GM13977 (cell line): Measurements from ENCODE around the gene JOSD2.

Source experiments
- DNase-seq: peaks from one replicate; pipeline ENCODE4 v3.0.0; 2012; ENCODE audit warnings: low spot score
- in situ Hi-C: fragments of 300-500 bp; cut with MboI; formaldehyde crosslinking; loops from one replicate; pipeline ENCODE4 v1.12.0; 2022; ENCODE audit warnings: low sequenced_read_pairs, low pct_unique_long_range_greater_than_20kb, mixed read lengths, inconsistent platforms; ENCODE audit not compliant: unreplicated experiment
- TF ChIP-seq, protein P1 (sequence below): IDR thresholded peaks from 2 replicates; pipeline ENCODE4 v1.5.1; 2012; ENCODE audit warnings: mild to moderate bottlenecking, control low read depth; ENCODE audit not compliant: insufficient read depth; ENCODE audit errors: extremely low read depth, missing control alignments

The JOSD2 gene

GRCh38 chr19:50519006-50519575, 8.1 kb upstream of the JOSD2 start:
- DNase-seq, result no peak

GRCh38 chr19:50518091-50519005, 7.4 kb upstream of the JOSD2 start:
- DNase-seq, result no peak
- TF ChIP-seq, protein P1, sequence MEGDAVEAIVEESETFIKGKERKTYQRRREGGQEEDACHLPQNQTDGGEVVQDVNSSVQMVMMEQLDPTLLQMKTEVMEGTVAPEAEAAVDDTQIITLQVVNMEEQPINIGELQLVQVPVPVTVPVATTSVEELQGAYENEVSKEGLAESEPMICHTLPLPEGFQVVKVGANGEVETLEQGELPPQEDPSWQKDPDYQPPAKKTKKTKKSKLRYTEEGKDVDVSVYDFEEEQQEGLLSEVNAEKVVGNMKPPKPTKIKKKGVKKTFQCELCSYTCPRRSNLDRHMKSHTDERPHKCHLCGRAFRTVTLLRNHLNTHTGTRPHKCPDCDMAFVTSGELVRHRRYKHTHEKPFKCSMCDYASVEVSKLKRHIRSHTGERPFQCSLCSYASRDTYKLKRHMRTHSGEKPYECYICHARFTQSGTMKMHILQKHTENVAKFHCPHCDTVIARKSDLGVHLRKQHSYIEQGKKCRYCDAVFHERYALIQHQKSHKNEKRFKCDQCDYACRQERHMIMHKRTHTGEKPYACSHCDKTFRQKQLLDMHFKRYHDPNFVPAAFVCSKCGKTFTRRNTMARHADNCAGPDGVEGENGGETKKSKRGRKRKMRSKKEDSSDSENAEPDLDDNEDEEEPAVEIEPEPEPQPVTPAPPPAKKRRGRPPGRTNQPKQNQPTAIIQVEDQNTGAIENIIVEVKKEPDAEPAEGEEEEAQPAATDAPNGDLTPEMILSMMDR, result peak; percentile 0
- in situ Hi-C loops, result no loop called here

More at GRCh38 chr19:50519006-50519575, 8.1 kb upstream of the JOSD2 start:
- TF ChIP-seq, protein P1, result no peak
- in situ Hi-C loops, result no loop called here

DNA sequence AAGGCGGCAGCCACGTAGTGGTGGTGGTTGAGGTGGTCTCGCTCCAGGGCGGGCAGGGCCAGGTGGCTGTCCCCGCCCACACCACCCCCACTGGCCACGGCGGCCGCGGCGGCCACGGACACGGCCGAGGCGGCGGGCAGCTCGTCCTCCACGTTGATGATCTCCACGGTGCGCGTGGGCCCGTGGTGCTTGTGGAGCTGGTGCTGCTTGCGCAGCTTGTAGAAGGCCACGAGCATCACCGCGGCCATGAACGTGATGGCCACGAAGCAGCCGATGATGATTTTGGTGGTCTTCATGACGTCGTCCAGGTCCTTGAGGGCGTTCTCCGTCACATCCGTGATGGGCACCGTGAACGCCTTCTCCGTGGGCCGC, 6.7 kb upstream of the JOSD2 start:
- in situ Hi-C loops, result no loop called here
- DNase-seq, result no peak
- TF ChIP-seq, protein P1, result no peak

DNA sequence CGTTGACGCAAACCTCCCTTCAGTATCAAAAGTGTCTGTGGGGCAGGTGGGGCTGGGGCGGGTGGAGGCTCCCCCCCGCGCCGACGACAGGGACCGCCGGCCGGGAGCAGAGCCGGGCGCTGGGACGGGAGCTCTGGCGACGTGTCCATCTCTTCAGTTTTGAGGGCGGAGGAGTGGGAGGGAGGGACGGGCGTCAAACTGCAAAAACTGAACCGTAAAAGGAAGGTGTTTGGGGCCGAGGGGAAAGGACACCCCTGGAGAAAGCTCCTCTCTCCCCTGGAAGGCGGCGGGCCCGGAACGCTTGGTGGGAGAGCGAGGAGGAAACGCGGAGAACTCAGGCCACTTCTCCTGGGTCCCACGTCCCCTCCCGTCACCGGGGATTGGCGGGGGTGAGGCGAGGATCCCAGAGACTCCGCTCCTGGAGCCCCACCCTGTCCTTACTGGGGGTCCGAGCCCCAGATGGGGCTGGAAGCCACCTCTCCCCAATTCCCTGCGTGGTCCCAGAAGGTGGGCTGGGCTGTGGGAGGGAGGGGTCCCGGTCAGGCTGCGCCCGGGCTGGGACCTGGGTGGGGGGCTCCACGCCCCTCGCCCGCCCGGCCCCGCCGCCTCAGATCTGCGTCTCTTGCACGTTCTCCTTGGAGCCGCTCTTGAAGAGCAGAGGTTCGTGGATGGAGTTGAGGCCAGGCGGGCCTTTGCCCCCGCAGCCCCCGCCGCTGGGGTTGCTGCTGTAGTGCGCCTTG, 6.1 kb upstream of the JOSD2 start:
- TF ChIP-seq, protein P1, result no peak
- DNase-seq, result no peak
- in situ Hi-C loops, result no loop called here

GRCh38 chr19:50516456-50516855, 5.5 kb upstream of the JOSD2 start:
- TF ChIP-seq, protein P1, result no peak
- in situ Hi-C loops, result no loop called here
- DNase-seq, result no peak

DNA sequence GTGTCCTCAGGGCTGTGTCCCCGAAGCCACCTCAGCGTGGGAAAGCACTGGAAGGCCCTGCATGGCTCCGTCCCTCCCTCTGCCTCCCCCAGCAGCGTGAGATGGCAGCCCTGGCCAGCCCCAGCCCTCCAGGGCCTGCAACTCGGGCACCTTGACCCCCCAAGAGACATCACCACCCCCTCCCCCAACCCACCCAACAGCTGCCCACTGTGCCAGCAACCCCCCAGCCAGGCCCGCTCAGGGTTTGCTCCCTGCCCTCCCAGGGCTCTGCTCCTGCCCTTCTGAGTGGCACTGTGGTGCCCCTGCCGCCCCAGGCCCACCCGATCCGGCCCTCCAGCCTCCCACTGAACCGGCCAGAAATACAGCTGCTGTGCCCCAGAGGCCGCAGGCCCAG, 4.2 kb upstream of the JOSD2 start:
- no peak for DNase-seq
- in situ Hi-C loops, result no loop called here
- TF ChIP-seq, protein P1, result no peak
